Smooth muscle cell (in vitro differentiated cells): ENCODE results near the gene PLCE1. TPM values are rescaled to one million over a fixed set of nuclear protein-coding genes. Genes with fewer than 3 reads are reported as not detected.
"Not testable (repeated sequence)": the region's sequence is repeated elsewhere in the genome, so short reads cannot be mapped to it uniquely, and the experiment has no call there.

Experiments
- DNase-seq: peaks from one replicate; lab custom pipeline; 2025; ENCODE audit not compliant: unreplicated experiment; lab: John Stamatoyannopoulos, UW
- H2AFZ ChIP-seq: fragments of 200-600 bp; sonication (generic); 2 replicates; pipeline ENCODE4 v1.6.0; 2016; ENCODE audit warnings: antibody characterized with exemption, low read depth, mild to moderate bottlenecking
- H3F3A ChIP-seq: fragments of 200-600 bp; sonication (generic); 2 replicates; pipeline ENCODE4 v1.6.0; 2017; ENCODE audit warnings: antibody characterized with exemption, low read depth
- H3K27ac ChIP-seq: fragments of 200-600 bp; sonication (generic); 2 replicates; pipeline ENCODE4 v1.5.1; 2016; ENCODE audit warnings: low read depth, mild to moderate bottlenecking
- H3K27me3 ChIP-seq: fragments of 200-600 bp; sonication (generic); 2 replicates; pipeline ENCODE4 v1.6.1; 2016; ENCODE audit warnings: low read depth, mild to moderate bottlenecking
- H3K36me3 ChIP-seq: fragments of 200-600 bp; sonication (generic); 2 replicates; pipeline ENCODE4 v1.5.1; 2016; ENCODE audit warnings: low read depth
- H3K4me1 ChIP-seq: fragments of 200-600 bp; sonication (generic); 2 replicates; pipeline ENCODE4 v1.5.1; 2016; ENCODE audit warnings: low read depth
- H3K4me2 ChIP-seq: fragments of 200-600 bp; sonication (generic); 2 replicates; pipeline ENCODE4 v1.6.0; 2016; ENCODE audit warnings: mild to moderate bottlenecking
- H3K4me3 ChIP-seq: fragments of 200-600 bp; sonication (generic); 2 replicates; pipeline ENCODE4 v1.5.1; 2016; ENCODE audit warnings: mild to moderate bottlenecking
- H3K79me2 ChIP-seq: fragments of 200-600 bp; sonication (generic); 2 replicates; pipeline ENCODE4 v1.6.0; 2016; ENCODE audit warnings: low read depth, mild to moderate bottlenecking
- H3K9ac ChIP-seq: fragments of 200-600 bp; sonication (generic); 2 replicates; pipeline ENCODE4 v1.6.0; 2016; ENCODE audit warnings: low read depth
- H3K9me3 ChIP-seq: fragments of 200-600 bp; sonication (generic); replicated peaks from 2 replicates; pipeline ENCODE4 v1.5.1; 2016; ENCODE audit warnings: low read depth
- H4K20me1 ChIP-seq: fragments of 200-600 bp; sonication (generic); 2 replicates; pipeline ENCODE4 v1.6.0; 2016; ENCODE audit warnings: low read depth
- CTCF ChIP-seq: fragments of 200-600 bp; sonication (generic); IDR thresholded peaks from 2 replicates; pipeline ENCODE4 v1.5.1; 2017; ENCODE audit warnings: borderline replicate concordance, mild to moderate bottlenecking, antibody characterized with exemption; ENCODE audit not compliant: insufficient read depth, poor library complexity, severe bottlenecking
- WGBS: methylation state at CpG from one replicate; pipeline ENCODE4 v1.1.7; 2016; ENCODE audit warnings: low lambda C conversion rate; 5-methylcytosine and 5-hydroxymethylcytosine counted together
- polyA plus RNA-seq: library from polyadenylated mRNA; unstranded; fragments of >200 nt; fragmentation: Nextera tagmentation; extraction: Ambion mirVana; gene quantifications from 2 replicates; pipeline ENCODE4 v1.2.1, GENCODE V29; 2016
- total RNA-seq: library from RNA; depleted of rRNA; stranded (reverse); fragments of >200 nt; gene quantifications from 2 replicates; pipeline ENCODE4 v1.2.3, GENCODE V29; 2014

PLCE1 gene
- total and polyA plus RNA-seq, 2 experiments from 2014 or later: 4.0 to 4.5 TPM

GRCh38 chr10:93951905-93952304 lies 41.8 kb upstream of the PLCE1 start:
- WGBS: 92% methylated on average over 2 of the region's 2 CpGs
- no peak overlapping the region for H3K4me2 ChIP-seq
- no peak overlapping the region for H3K27ac ChIP-seq

GRCh38 chr10:93954299-93954698 lies 39.4 kb upstream of the PLCE1 start:
- Histone ChIP-seq H3K27me3 (no peaks in the 10 kb centered on the region), H3K9me3 (no peaks in the 10 kb centered on the region), H3K79me2 (no peaks in the 10 kb centered on the region), H3K27ac (no peak overlapping the region), H3K9ac (no peak overlapping the region), H2AFZ (no peak overlapping the region), H3K36me3 (no peaks in the 10 kb centered on the region), H3K4me2 (no peak overlapping the region), H4K20me1 (no peaks in the 10 kb centered on the region), H3K4me1 (no peaks in the 10 kb centered on the region), H3F3A (no peaks in the 10 kb centered on the region), H3K4me3 (no peak overlapping the region)
- WGBS: 96% methylated on average over 8 of the region's 8 CpGs
- DNase-seq: no peak
- no peak for TF ChIP-seq CTCF

More at GRCh38 chr10:93951905-93952304, 41.8 kb upstream of the PLCE1 start:
- Histone ChIP-seq H4K20me1 (no peaks in the 10 kb centered on the region), H3K36me3 (no peaks in the 10 kb centered on the region), H3K27me3 (no peaks in the 10 kb centered on the region), H3K4me1 (no peaks in the 10 kb centered on the region), H3K9me3 (no peaks in the 10 kb centered on the region), H3K9ac (no peak overlapping the region), H2AFZ (no peak overlapping the region), H3K4me3 (no peak overlapping the region), H3F3A (no peaks in the 10 kb centered on the region), H3K79me2 (no peaks in the 10 kb centered on the region)
- TF ChIP-seq CTCF: no peak
- DNase-seq: no peak

GRCh38 chr10:93954726-93955363 lies 38.9 kb upstream of the PLCE1 start:
- Histone ChIP-seq H4K20me1 (no peaks in the 10 kb centered on the region), H3K79me2 (no peaks in the 10 kb centered on the region), H3K9me3 (no peaks in the 10 kb centered on the region), H3K36me3 (no peaks in the 10 kb centered on the region), H2AFZ (no peak overlapping the region), H3K4me3 (no peak overlapping the region), H3K9ac (no peak overlapping the region), H3K4me2 (no peak overlapping the region), H3K4me1 (no peaks in the 10 kb centered on the region), H3F3A (no peaks in the 10 kb centered on the region), H3K27ac (no peak overlapping the region), H3K27me3 (no peaks in the 10 kb centered on the region)
- no peak for TF ChIP-seq CTCF
- DNase-seq: no peak
- 93% methylated on average over 5 of the region's 5 CpGs for WGBS

- 94% methylated on average over 6 of the region's 6 CpGs for WGBS
- Histone ChIP-seq H2AFZ (no peak overlapping the region), H3K36me3 (no peaks in the 10 kb centered on the region), H3K9ac (no peak overlapping the region), H3K4me3 (no peak overlapping the region), H3K4me1 (no peaks in the 10 kb centered on the region), H3F3A (no peaks in the 10 kb centered on the region), H3K27me3 (no peaks in the 10 kb centered on the region), H3K27ac (no peak overlapping the region), H3K4me2 (no peak overlapping the region), H3K9me3 (no peaks in the 10 kb centered on the region), H3K79me2 (no peaks in the 10 kb centered on the region), H4K20me1 (no peaks in the 10 kb centered on the region)
- TF ChIP-seq CTCF: no peak
- DNase-seq: no peak
These were observed 34.9 kb upstream of the PLCE1 start for GRCh38 chr10:93958834-93959233.

GRCh38 chr10:93960988-93961387 lies 32.7 kb upstream of the PLCE1 start:
- H3K27me3 ChIP-seq, H4K20me1 ChIP-seq, H3K79me2 ChIP-seq, H3K9me3 ChIP-seq, H3K4me3 ChIP-seq, H3K27ac ChIP-seq, H3K36me3 ChIP-seq, H2AFZ ChIP-seq, H3K4me1 ChIP-seq, H3K9ac ChIP-seq, H3F3A ChIP-seq, DNase-seq, H3K4me2 ChIP-seq: not testable (repeated sequence)
- 95% methylated on average over 7 of the region's 7 CpGs for WGBS
